ENCODE measurements around the gene FAM200B. TPM values are rescaled to one million over a fixed set of nuclear protein-coding genes. Genes with fewer than 3 reads are reported as not detected.

FAM200B gene
- total RNA-seq, 3 donors from 2014 or later (not counting 1 experiment from before 2014, with no cell fraction given), result 14.3 to 15.6 (median 14.5) TPM

- Mint-ChIP-seq H3K27me3 (ENCODE audit: low read depth in 2 of 2) (no peaks in the 10 kb centered on the region), H3K4me3 (no peak overlapping the region), H3K36me3 (no peaks in the 10 kb centered on the region), H3K9me3 (no peaks in the 10 kb centered on the region), H3K4me1 (no peaks in the 10 kb centered on the region), H3K27ac (no peak overlapping the region)
- H3K4me3 ChIP-seq (ENCODE audit: low read length), result no peak overlapping the region
- TF ChIP-seq, protein P1, sequence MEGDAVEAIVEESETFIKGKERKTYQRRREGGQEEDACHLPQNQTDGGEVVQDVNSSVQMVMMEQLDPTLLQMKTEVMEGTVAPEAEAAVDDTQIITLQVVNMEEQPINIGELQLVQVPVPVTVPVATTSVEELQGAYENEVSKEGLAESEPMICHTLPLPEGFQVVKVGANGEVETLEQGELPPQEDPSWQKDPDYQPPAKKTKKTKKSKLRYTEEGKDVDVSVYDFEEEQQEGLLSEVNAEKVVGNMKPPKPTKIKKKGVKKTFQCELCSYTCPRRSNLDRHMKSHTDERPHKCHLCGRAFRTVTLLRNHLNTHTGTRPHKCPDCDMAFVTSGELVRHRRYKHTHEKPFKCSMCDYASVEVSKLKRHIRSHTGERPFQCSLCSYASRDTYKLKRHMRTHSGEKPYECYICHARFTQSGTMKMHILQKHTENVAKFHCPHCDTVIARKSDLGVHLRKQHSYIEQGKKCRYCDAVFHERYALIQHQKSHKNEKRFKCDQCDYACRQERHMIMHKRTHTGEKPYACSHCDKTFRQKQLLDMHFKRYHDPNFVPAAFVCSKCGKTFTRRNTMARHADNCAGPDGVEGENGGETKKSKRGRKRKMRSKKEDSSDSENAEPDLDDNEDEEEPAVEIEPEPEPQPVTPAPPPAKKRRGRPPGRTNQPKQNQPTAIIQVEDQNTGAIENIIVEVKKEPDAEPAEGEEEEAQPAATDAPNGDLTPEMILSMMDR (IDR thresholded peaks at IDR 0.05), result no peak
- intact Hi-C loops (cut with micrococcal nuclease), result no loop called here
- DNase-seq (no peak), ATAC-seq (no peak)
- H3K4me1 ChIP-seq (ENCODE audit: control insufficient read depth, insufficient read depth, low read length), result no peaks in the 10 kb centered on the region
- H3K27me3 ChIP-seq (ENCODE audit: control insufficient read depth, insufficient read depth, low read length), result no peaks in the 10 kb centered on the region
- no peaks in the 10 kb centered on the region for H3K36me3 ChIP-seq (ENCODE audit: control insufficient read depth, insufficient read depth, low read length)
- 67% methylated on average over 1 of the region's 3 CpGs for WGBS (ENCODE audit: insufficient coverage)
- H3K27ac ChIP-seq (ENCODE audit: low read length), result no peak overlapping the region
- H3K9me3 ChIP-seq (ENCODE audit: control insufficient read depth, insufficient read depth, low read length), result no peaks in the 10 kb centered on the region
Measured at GRCh38 chr4:15675356-15675755, 6.3 kb upstream of the FAM200B start.

DNA sequence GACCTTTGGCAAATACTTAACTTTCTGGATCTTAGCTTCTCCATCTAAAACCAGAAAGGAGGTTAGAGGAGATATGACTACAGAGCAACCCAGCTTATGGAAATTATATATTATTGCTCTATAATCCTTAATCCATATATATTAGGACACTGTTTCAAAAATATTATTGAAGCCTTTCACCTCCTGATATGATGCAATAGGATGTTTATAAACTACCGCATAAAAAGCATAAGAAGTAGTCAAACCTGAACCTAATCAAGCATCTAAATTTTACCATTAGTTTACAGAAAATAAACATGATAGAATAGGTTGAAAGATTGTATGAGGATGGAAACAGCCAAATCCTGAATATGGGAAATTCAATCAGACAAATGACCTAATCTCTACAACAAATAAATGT, 5.6 kb upstream of the FAM200B start:
- H3K9me3 ChIP-seq (ENCODE audit: control insufficient read depth, insufficient read depth, low read length), result no peaks in the 10 kb centered on the region
- no peaks in the 10 kb centered on the region for H3K9me3 Mint-ChIP-seq
- H3K4me3 Mint-ChIP-seq, result no peak overlapping the region
- DNase-seq, result no peak
- no peaks in the 10 kb centered on the region for H3K36me3 Mint-ChIP-seq
- H3K4me1 ChIP-seq (ENCODE audit: control insufficient read depth, insufficient read depth, low read length), result peaks cover under 1% of the 10 kb centered on the region
- no peak overlapping the region for H3K4me3 ChIP-seq (ENCODE audit: low read length)
- intact Hi-C loops (cut with micrococcal nuclease), result no loop called here
- no CpG with 5 or more reads among the region's 1 CpG for WGBS (ENCODE audit: insufficient coverage)
- no peak for ATAC-seq
- TF ChIP-seq, protein P1 (IDR thresholded peaks at IDR 0.05), result no peak
- H3K27ac Mint-ChIP-seq, result no peak overlapping the region
- H3K36me3 ChIP-seq (ENCODE audit: control insufficient read depth, insufficient read depth, low read length), result no peaks in the 10 kb centered on the region
- H3K27me3 ChIP-seq (ENCODE audit: control insufficient read depth, insufficient read depth, low read length), result no peaks in the 10 kb centered on the region
- no peak overlapping the region for H3K27ac ChIP-seq (ENCODE audit: low read length)
- H3K27me3 Mint-ChIP-seq (ENCODE audit: low read depth in 2 of 2), result no peaks in the 10 kb centered on the region
- peaks cover 0 to under 1% of the 10 kb centered on the region in 2 donors for H3K4me1 Mint-ChIP-seq

DNA sequence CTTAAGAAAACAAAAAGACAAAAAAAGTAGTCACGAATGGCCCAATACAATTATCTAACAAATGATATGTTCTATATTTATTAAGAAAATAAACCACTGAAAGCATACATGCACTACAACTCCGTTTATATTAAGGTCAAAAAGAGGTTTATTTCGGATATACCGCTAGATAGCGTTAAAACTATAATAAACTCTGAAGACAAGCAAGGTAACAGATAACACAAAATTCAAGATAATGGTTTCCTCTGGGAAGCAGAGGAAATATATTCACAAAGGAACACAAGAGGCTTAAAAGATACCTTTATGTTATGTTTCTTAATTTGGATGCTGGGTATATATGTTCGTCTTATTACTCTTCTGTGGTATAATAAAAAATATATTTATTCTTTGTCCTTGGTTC, 4.7 kb upstream of the FAM200B start:
- Histone ChIP-seq H3K27me3 (ENCODE audit: control insufficient read depth, insufficient read depth, low read length) (no peaks in the 10 kb centered on the region), H3K4me3 (ENCODE audit: low read length) (no peak overlapping the region), H3K4me1 (ENCODE audit: control insufficient read depth, insufficient read depth, low read length) (peaks cover 4% of the 10 kb centered on the region), H3K36me3 (ENCODE audit: control insufficient read depth, insufficient read depth, low read length) (no peaks in the 10 kb centered on the region), H3K9me3 (ENCODE audit: control insufficient read depth, insufficient read depth, low read length) (no peaks in the 10 kb centered on the region), H3K27ac (ENCODE audit: low read length) (no peak overlapping the region)
- DNase-seq (no peak), ATAC-seq (no peak)
- Mint-ChIP-seq H3K9me3 (no peaks in the 10 kb centered on the region), H3K27me3 (ENCODE audit: low read depth in 2 of 2) (no peaks in the 10 kb centered on the region), H3K4me3 (no peak overlapping the region), H3K36me3 (no peaks in the 10 kb centered on the region), H3K4me1 (peaks cover 8 to 9% of the 10 kb centered on the region in 2 donors), H3K27ac (no peak overlapping the region)
- TF ChIP-seq, protein P1 (IDR thresholded peaks at IDR 0.05), result no peak
- intact Hi-C loops (cut with micrococcal nuclease), result no loop called here
- WGBS (ENCODE audit: insufficient coverage), result 100% methylated on average over 1 of the region's 6 CpGs

DNA sequence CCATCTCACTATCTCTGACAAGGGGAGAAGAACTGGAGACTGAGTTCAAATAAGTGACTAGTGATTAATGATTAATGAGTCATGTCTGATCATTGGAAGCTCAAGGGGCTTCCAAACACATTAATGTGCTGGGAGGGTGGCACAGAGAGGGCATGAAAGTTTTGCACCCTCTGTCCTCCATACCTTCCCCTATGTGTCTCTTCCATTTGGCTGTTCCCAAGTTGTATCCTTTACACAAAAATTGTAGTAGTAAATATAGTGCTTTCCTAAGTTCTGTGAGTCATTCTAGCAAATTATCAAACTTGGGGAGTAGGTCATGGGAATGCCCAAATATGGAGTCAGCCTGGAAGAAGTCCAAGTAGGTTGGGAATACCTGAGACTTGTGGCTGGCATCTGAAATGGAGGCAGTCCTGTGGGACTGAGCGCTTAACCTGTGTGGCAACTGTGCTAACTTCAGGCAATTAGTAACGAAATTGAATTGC, 4.1 kb upstream of the FAM200B start:
- no peaks in the 10 kb centered on the region for H3K27me3 Mint-ChIP-seq (ENCODE audit: low read depth in 2 of 2)
- peaks cover 15% of the 10 kb centered on the region in 2 donors for H3K4me1 Mint-ChIP-seq
- peaks cover 4% of the 10 kb centered on the region for H3K4me1 ChIP-seq (ENCODE audit: control insufficient read depth, insufficient read depth, low read length)

More for the DNA sequence above, 4.1 kb upstream of the FAM200B start:
- WGBS (ENCODE audit: insufficient coverage), result 94% methylated on average over 2 of the region's 2 CpGs
- no peaks in the 10 kb centered on the region for H3K9me3 ChIP-seq (ENCODE audit: control insufficient read depth, insufficient read depth, low read length)
- H3K27me3 ChIP-seq (ENCODE audit: control insufficient read depth, insufficient read depth, low read length), result no peaks in the 10 kb centered on the region
- H3K4me3 ChIP-seq (ENCODE audit: low read length), result no peak overlapping the region
- no peak for DNase-seq
- H3K4me3 Mint-ChIP-seq, result no peak overlapping the region
- no peaks in the 10 kb centered on the region for H3K36me3 ChIP-seq (ENCODE audit: control insufficient read depth, insufficient read depth, low read length)
- ATAC-seq, result no peak
- H3K27ac ChIP-seq (ENCODE audit: low read length), result no peak overlapping the region
- no peaks in the 10 kb centered on the region for H3K9me3 Mint-ChIP-seq
- no peaks in the 10 kb centered on the region for H3K36me3 Mint-ChIP-seq
- intact Hi-C loops (cut with micrococcal nuclease), result no loop called here
- H3K27ac Mint-ChIP-seq, result no peak overlapping the region
- TF ChIP-seq, protein P1 (IDR thresholded peaks at IDR 0.05), result no peak
